Nephron progenitor cell (in vitro differentiated cells): ENCODE results near the gene TCP10L.
"Not testable (repeated sequence)": the region's sequence is repeated elsewhere in the genome, so short reads cannot be mapped to it uniquely, and the experiment has no call there.

Experiments used
- DNase-seq: peaks from one replicate; pipeline ENCODE4 v3.0.0; 2021
- H3K27ac Mint-ChIP-seq: 2 replicates; pipeline ENCODE4 v1.8.0; 2021; ENCODE audit warnings: mild to moderate bottlenecking, moderate library complexity, mixed read lengths
- H3K27me3 Mint-ChIP-seq: 2 replicates; pipeline ENCODE4 v1.8.0; 2021; ENCODE audit warnings: mild to moderate bottlenecking, low read depth, mixed read lengths; ENCODE audit not compliant: poor library complexity
- H3K36me3 Mint-ChIP-seq: 2 replicates; pipeline ENCODE4 v1.8.0; 2021; ENCODE audit warnings: low read depth, mixed read lengths
- H3K4me1 Mint-ChIP-seq: 2 replicates; pipeline ENCODE4 v1.8.0; 2021; ENCODE audit warnings: mixed read lengths
- H3K4me3 Mint-ChIP-seq: 2 replicates; pipeline ENCODE4 v1.8.0; 2021; ENCODE audit warnings: mild to moderate bottlenecking, moderate library complexity, mixed read lengths
- H3K9me3 Mint-ChIP-seq: 2 replicates; pipeline ENCODE4 v1.8.0; 2021; ENCODE audit warnings: mild to moderate bottlenecking, moderate library complexity, mixed read lengths
- TF ChIP-seq, protein P1 (sequence below): fragments of 200-600 bp; sonication (generic); IDR thresholded peaks from 2 replicates; pipeline ENCODE4 v1.5.0; 2021; ENCODE audit warnings: antibody characterized with exemption

Gene TCP10L

GRCh38 chr21:32532636-32533035 is 52.7 kb downstream of the TCP10L start:
- H3K27ac Mint-ChIP-seq: no peak overlapping the region
- peaks cover 16% of the 10 kb centered on the region for H3K27me3 Mint-ChIP-seq
- no peak overlapping the region for H3K4me3 Mint-ChIP-seq
- H3K9me3 Mint-ChIP-seq: peaks cover 17% of the 10 kb centered on the region
- TF ChIP-seq, protein P1, sequence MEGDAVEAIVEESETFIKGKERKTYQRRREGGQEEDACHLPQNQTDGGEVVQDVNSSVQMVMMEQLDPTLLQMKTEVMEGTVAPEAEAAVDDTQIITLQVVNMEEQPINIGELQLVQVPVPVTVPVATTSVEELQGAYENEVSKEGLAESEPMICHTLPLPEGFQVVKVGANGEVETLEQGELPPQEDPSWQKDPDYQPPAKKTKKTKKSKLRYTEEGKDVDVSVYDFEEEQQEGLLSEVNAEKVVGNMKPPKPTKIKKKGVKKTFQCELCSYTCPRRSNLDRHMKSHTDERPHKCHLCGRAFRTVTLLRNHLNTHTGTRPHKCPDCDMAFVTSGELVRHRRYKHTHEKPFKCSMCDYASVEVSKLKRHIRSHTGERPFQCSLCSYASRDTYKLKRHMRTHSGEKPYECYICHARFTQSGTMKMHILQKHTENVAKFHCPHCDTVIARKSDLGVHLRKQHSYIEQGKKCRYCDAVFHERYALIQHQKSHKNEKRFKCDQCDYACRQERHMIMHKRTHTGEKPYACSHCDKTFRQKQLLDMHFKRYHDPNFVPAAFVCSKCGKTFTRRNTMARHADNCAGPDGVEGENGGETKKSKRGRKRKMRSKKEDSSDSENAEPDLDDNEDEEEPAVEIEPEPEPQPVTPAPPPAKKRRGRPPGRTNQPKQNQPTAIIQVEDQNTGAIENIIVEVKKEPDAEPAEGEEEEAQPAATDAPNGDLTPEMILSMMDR: no peak
- no peaks in the 10 kb centered on the region for H3K36me3 Mint-ChIP-seq
- no peak for DNase-seq
- H3K4me1 Mint-ChIP-seq: no peaks in the 10 kb centered on the region

- H3K4me1 Mint-ChIP-seq, DNase-seq: not testable (repeated sequence)
Measured at GRCh38 chr21:32531561-32531960, 53.8 kb downstream of the TCP10L start.

DNA sequence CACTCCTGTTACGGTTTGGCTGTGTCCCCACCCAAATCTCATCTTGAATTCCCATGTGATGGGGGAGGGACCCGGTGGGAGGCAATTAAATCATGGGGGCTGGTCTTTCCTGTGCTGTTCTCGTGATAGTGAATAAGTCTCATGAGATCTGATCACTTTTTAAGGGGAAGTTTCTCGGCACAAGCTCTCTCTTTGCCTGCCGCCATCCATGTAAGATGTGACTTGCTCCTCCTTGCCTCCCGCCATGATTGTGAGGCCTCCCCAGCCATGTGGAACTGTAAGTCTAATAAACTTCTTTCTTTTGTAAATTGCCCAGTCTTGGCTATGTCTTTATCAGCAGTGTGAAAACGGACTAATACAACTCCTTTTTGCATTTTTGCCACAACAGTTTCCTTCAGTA is 54.5 kb downstream of the TCP10L start:
- not testable (repeated sequence) for H3K27ac Mint-ChIP-seq, H3K4me3 Mint-ChIP-seq, DNase-seq, H3K4me1 Mint-ChIP-seq, H3K36me3 Mint-ChIP-seq
- Mint-ChIP-seq H3K27me3 (peaks cover 19% of the 10 kb centered on the region), H3K9me3 (peaks cover 20% of the 10 kb centered on the region)

More at GRCh38 chr21:32531561-32531960, 53.8 kb downstream of the TCP10L start:
- not testable (repeated sequence) for H3K4me3 Mint-ChIP-seq, H3K36me3 Mint-ChIP-seq, H3K27ac Mint-ChIP-seq
- Mint-ChIP-seq H3K27me3 (peaks cover 16% of the 10 kb centered on the region), H3K9me3 (peaks cover 20% of the 10 kb centered on the region)

DNA sequence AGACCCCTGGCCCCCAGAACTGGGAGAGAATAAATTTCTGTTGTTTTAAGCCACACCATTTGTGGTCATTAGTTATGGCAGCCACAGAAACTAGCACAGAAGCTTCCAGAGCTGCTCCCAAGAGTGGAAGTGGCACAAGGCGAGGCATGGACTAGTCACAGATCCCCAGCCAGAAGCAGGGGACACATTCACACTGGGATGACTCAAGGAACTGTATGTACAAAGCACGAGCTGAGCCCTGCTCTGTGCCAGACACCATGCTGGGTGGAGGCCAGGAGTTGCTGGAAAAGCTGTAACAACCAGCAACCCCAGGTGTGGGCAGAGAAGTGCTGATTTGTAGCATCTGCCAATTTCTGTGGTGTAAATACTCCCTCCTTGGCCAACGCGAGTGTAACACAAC is 55.6 kb downstream of the TCP10L start:
- Mint-ChIP-seq H3K4me1 (no peaks in the 10 kb centered on the region), H3K36me3 (no peaks in the 10 kb centered on the region), H3K27ac (no peak overlapping the region), H3K9me3 (peaks cover 20% of the 10 kb centered on the region), H3K4me3 (no peak overlapping the region), H3K27me3 (peaks cover 13% of the 10 kb centered on the region)
- no peak for DNase-seq
- TF ChIP-seq, protein P1: no peak

DNA sequence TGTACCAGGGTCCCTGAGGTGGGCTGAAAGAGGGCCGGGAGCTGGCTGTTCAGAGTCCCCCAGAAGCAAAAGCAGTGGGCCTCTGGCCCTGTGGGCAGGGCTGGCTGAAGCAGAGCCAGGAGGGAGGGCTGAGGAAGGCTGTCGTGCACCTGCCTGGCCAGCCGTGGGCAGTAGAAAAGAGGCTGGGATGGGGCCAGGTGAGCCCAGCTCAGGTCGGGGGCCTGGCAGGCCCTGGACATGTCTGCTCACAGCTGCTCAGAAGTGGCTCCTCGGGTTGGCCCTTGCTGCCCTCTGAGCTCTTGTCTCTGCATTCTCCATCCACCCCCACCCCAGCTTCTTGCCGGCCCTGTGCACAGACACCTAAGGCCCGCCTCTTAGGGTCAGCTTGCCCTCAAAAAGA is 60.0 kb downstream of the TCP10L start:
- Mint-ChIP-seq H3K9me3 (peaks cover 9% of the 10 kb centered on the region), H3K27me3 (peaks cover 8% of the 10 kb centered on the region), H3K4me3 (no peak overlapping the region), H3K36me3 (no peaks in the 10 kb centered on the region), H3K4me1 (peaks cover 7% of the 10 kb centered on the region), H3K27ac (no peak overlapping the region)
- TF ChIP-seq, protein P1: no peak
- no peak for DNase-seq

DNA sequence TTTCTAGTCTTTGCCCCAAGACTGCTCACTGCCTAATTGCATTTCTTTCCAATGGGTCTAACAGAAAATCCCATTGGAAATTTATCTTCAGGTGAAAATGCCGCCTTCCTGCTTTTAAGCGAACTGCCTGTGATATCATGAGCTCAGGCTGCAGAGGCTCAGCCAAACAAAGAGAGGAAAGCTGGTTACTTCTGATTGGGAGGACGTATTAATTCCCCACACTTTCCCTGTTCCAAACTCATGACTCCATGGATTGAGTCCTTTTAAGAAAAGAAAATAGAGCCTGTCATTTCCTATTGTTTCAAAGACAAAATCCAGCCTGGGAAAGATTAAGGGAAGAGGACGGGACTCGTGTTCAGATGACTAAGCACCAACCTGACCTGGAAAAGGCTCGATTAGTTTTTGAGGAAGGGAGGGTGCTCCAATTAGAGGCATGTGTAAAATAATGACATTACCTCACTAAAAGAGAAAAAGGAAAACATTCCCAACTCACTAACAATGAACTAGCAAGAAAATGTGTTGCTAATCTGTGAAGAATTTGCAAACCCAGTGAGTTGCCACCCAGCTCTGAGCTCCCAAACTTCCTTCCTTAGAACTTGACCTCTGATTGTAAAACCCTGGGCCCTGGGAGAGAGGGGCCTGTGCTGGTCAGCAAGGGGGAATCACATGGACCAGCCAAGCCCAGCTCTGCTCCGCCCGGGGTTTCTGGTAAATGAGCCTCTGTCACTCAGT is 61.2 kb downstream of the TCP10L start:
- no peak for DNase-seq
- H3K27ac Mint-ChIP-seq: peak overlapping the region; percentile 21
- H3K9me3 Mint-ChIP-seq: peaks cover 7% of the 10 kb centered on the region
- TF ChIP-seq, protein P1: no peak
- peaks cover 7% of the 10 kb centered on the region for H3K4me1 Mint-ChIP-seq
- peaks cover 13% of the 10 kb centered on the region for H3K27me3 Mint-ChIP-seq
- H3K36me3 Mint-ChIP-seq: no peaks in the 10 kb centered on the region
- no peak overlapping the region for H3K4me3 Mint-ChIP-seq
